OCI-LY7 (cell line): ENCODE measurements around the gene HOXD8. TPM values are rescaled to one million over a fixed set of nuclear protein-coding genes. Genes with fewer than 3 reads are reported as not detected.

Experiments used
- BruUV-seq: library from RNA; stranded (reverse); fragments of 400-500 nt; replicated peaks from 2 replicates; lab custom pipeline; 2021; lab: Mats Ljungman, UMichigan
- CTCF ChIA-PET: fragments of 300-600 bp; sonication (Branson Sonifier 250); formaldehyde crosslinking; loops from one replicate; lab custom pipeline; 2022; ENCODE audit warnings: antibody characterized with exemption; ENCODE audit not compliant: unreplicated experiment; lab: Charles Lee
- POLR2A ChIA-PET: fragments of 300-600 bp; sonication (Branson Sonifier 250); formaldehyde crosslinking; loops from one replicate; lab custom pipeline; 2022; ENCODE audit warnings: antibody characterized with exemption; lab: Charles Lee
- DNase-seq: peaks from one replicate; pipeline ENCODE4 v3.0.0-alpha.2; 2015; ENCODE audit warnings: low spot score
- H2AFZ ChIP-seq: fragments of 200-600 bp; sonication (generic), shearing (Covaris generic); 2 replicates; pipeline ENCODE4 v1.6.1; 2014; ENCODE audit warnings: mild to moderate bottlenecking, antibody characterized with exemption, low read length, moderate library complexity
- H3K27ac ChIP-seq: fragments of 200-600 bp; sonication (generic); 2 replicates; pipeline ENCODE4 v1.5.1; 2014; ENCODE audit warnings: mixed run types, low read depth, mild to moderate bottlenecking, moderate library complexity, low read length, inconsistent platforms; ENCODE audit not compliant: poor library complexity, severe bottlenecking
- H3K36me3 ChIP-seq: fragments of 200-600 bp; sonication (generic); 2 replicates; pipeline ENCODE4 v1.6.1; 2014; ENCODE audit warnings: mild to moderate bottlenecking, antibody characterized with exemption, low read length, moderate library complexity, mixed read lengths; ENCODE audit not compliant: insufficient read depth
- H3K4me1 ChIP-seq: fragments of 200-600 bp; sonication (generic); 2 replicates; pipeline ENCODE4 v1.5.1; 2014; ENCODE audit warnings: mild to moderate bottlenecking, low read length; ENCODE audit not compliant: insufficient read depth, poor library complexity, severe bottlenecking
- H3K4me2 ChIP-seq: fragments of 200-600 bp; sonication (generic); 2 replicates; pipeline ENCODE4 v1.6.1; 2014; ENCODE audit warnings: mild to moderate bottlenecking, low read length
- H3K4me3 ChIP-seq: fragments of 200-600 bp; sonication (generic); 2 replicates; pipeline ENCODE4 v1.5.1; 2014; ENCODE audit warnings: mild to moderate bottlenecking, low read depth, low read length; ENCODE audit not compliant: poor library complexity, severe bottlenecking
- H3K79me2 ChIP-seq: fragments of 200-600 bp; sonication (generic); 2 replicates; pipeline ENCODE4 v1.6.1; 2016; ENCODE audit warnings: low read depth, mild to moderate bottlenecking, low read length, moderate library complexity, mixed read lengths; ENCODE audit not compliant: insufficient read depth
- H3K9me2 ChIP-seq: fragments of 200-600 bp; sonication (generic); 2 replicates; pipeline ENCODE4 v1.6.1; 2016; ENCODE audit warnings: mild to moderate bottlenecking, low read length, mixed read lengths; ENCODE audit not compliant: insufficient read depth
- H3K9me3 ChIP-seq: fragments of 200-600 bp; sonication (generic); 2 replicates; pipeline ENCODE4 v1.6.1; 2014; ENCODE audit warnings: mild to moderate bottlenecking, mixed run types, low read length, mixed read lengths
- H4K20me1 ChIP-seq: fragments of 200-600 bp; sonication (generic); 2 replicates; pipeline ENCODE4 v1.6.1; 2014; ENCODE audit warnings: mild to moderate bottlenecking, antibody characterized with exemption, low read length, moderate library complexity, mixed read lengths; ENCODE audit not compliant: insufficient read depth
- CTCF ChIP-seq: fragments of 200-600 bp; sonication (generic); conservative IDR thresholded peaks from 2 replicates; pipeline ENCODE4 v1.5.1; 2014; ENCODE audit warnings: mild to moderate bottlenecking, antibody characterized with exemption, low read length, moderate library complexity, mixed read lengths
- EZH2phosphoT487 ChIP-seq: fragments of 200-600 bp; sonication (generic); IDR thresholded peaks from 2 replicates; pipeline ENCODE4 v1.6.1; 2018; ENCODE audit warnings: low read depth, borderline replicate concordance, mild to moderate bottlenecking, mixed run types, antibody characterized with exemption, low read length, moderate library complexity, mixed read lengths
- intact Hi-C: fragments of 100-400 bp; cut with micrococcal nuclease; formaldehyde crosslinking; loops from one replicate; pipeline ENCODE4 v1.10.0; 2022; ENCODE audit not compliant: unreplicated experiment
- total RNA-seq, 2 experiments: library from RNA; depleted of rRNA in 1 of 2; stranded (reverse); fragments of >200 nt in 1 of 2; shearing (Covaris generic) in 1 of 2; gene quantifications; 2 replicates each; pipeline ENCODE4 v1.2.3, GENCODE V29; 2014 to 2022

The HOXD8 gene
- total RNA-seq, 2 experiments from 2014 or later, result not detected

GRCh38 chr2:176136374-176137251 lies 7.1 kb downstream of the HOXD8 start:
- CTCF ChIA-PET, result no interaction called here
- H3K4me1 ChIP-seq, result peaks cover 3% of the 10 kb centered on the region
- no peak overlapping the region for H3K4me3 ChIP-seq
- POLR2A ChIA-PET, result interaction anchor here (1.0 kb wide), 1 partner anchor 319 kb away, joined by 3 read pairs; no protein-coding TSS in a partner anchor
- intact Hi-C loops, result no loop called here
- H3K4me2 ChIP-seq, result no peak overlapping the region
- H3K9me2 ChIP-seq, result no peaks in the 10 kb centered on the region
- no peak overlapping the region for H3K27ac ChIP-seq
- no TSS peak for BruUV-seq
- H3K9me3 ChIP-seq, result no peaks in the 10 kb centered on the region
- H3K36me3 ChIP-seq, result no peaks in the 10 kb centered on the region
- DNase-seq, result no peak
- H2AFZ ChIP-seq, result no peak overlapping the region
- no peaks in the 10 kb centered on the region for H4K20me1 ChIP-seq
- H3K79me2 ChIP-seq, result no peaks in the 10 kb centered on the region
- TF ChIP-seq CTCF (no peak), EZH2phosphoT487 (no peak)

GRCh38 chr2:176137252-176137580 lies 7.7 kb downstream of the HOXD8 start:
- Histone ChIP-seq H3K79me2 (no peaks in the 10 kb centered on the region), H4K20me1 (no peaks in the 10 kb centered on the region), H3K4me3 (no peak overlapping the region), H3K9me3 (no peaks in the 10 kb centered on the region), H3K9me2 (no peaks in the 10 kb centered on the region), H3K4me1 (peaks cover 3% of the 10 kb centered on the region), H3K4me2 (no peak overlapping the region), H3K36me3 (no peaks in the 10 kb centered on the region), H2AFZ (no peak overlapping the region), H3K27ac (no peak overlapping the region)
- TF ChIP-seq EZH2phosphoT487, result no peak
- TF ChIP-seq CTCF, result no peak
- BruUV-seq, result no TSS peak
- CTCF ChIA-PET, result no interaction called here
- intact Hi-C loops, result no loop called here
- no peak for DNase-seq
- POLR2A ChIA-PET, result interaction anchor here (1.0 kb wide), 1 partner anchor 318 kb away, joined by 3 read pairs; no protein-coding TSS in a partner anchor

GRCh38 chr2:176137906-176138305 lies 8.4 kb downstream of the HOXD8 start:
- no peaks in the 10 kb centered on the region for H3K79me2 ChIP-seq
- ChIA-PET POLR2A (no interaction called here), CTCF (no interaction called here)
- no peak for DNase-seq
- no peaks in the 10 kb centered on the region for H3K36me3 ChIP-seq
- H3K9me3 ChIP-seq, result no peaks in the 10 kb centered on the region
- no peaks in the 10 kb centered on the region for H4K20me1 ChIP-seq
- no peak for TF ChIP-seq EZH2phosphoT487
- no peaks in the 10 kb centered on the region for H3K9me2 ChIP-seq
- H2AFZ ChIP-seq, result no peak overlapping the region
- no TSS peak for BruUV-seq
- no peak overlapping the region for H3K4me2 ChIP-seq
- intact Hi-C loops, result no loop called here
- no peak overlapping the region for H3K27ac ChIP-seq
- peaks cover 3% of the 10 kb centered on the region for H3K4me1 ChIP-seq
- no peak overlapping the region for H3K4me3 ChIP-seq
